Calu3 (cell line): ENCODE data around the gene HFE. TPM values are rescaled to one million over a fixed set of nuclear protein-coding genes. Genes with fewer than 3 reads are reported as not detected.

Experiments used
- BruUV-seq: library from RNA; stranded (reverse); fragments of 400-500 nt; replicated peaks from 2 replicates; lab custom pipeline; 2021; lab: Mats Ljungman, UMichigan
- CTCF ChIA-PET: fragments of 300-600 bp; sonication (Branson Sonifier 250); formaldehyde crosslinking; loops from one replicate; lab custom pipeline; 2022; ENCODE audit warnings: antibody characterized with exemption; lab: Charles Lee
- DNase-seq: peaks from one replicate; pipeline ENCODE4 v3.0.0; 2022
- H3K27ac Mint-ChIP-seq: one replicate; pipeline ENCODE4 v1.8.0; 2022; ENCODE audit warnings: mixed read lengths; ENCODE audit not compliant: unreplicated experiment
- H3K27me3 Mint-ChIP-seq: one replicate; pipeline ENCODE4 v1.8.0; 2022; ENCODE audit warnings: mixed read lengths; ENCODE audit not compliant: unreplicated experiment
- H3K36me3 Mint-ChIP-seq: one replicate; pipeline ENCODE4 v1.8.0; 2022; ENCODE audit warnings: mild to moderate bottlenecking, moderate library complexity, mixed read lengths; ENCODE audit not compliant: insufficient read depth, unreplicated experiment
- H3K4me1 Mint-ChIP-seq: one replicate; pipeline ENCODE4 v1.8.0; 2022; ENCODE audit warnings: mild to moderate bottlenecking, low read depth, mixed read lengths; ENCODE audit not compliant: unreplicated experiment
- H3K4me3 Mint-ChIP-seq: one replicate; pipeline ENCODE4 v1.8.0; 2022; ENCODE audit warnings: mild to moderate bottlenecking, low read depth, moderate library complexity, mixed read lengths; ENCODE audit not compliant: unreplicated experiment
- H3K9me3 Mint-ChIP-seq: one replicate; pipeline ENCODE4 v1.8.0; 2022; ENCODE audit warnings: low read depth, mixed read lengths; ENCODE audit not compliant: unreplicated experiment
- CTCF ChIP-seq: fragments of 200-600 bp; IDR thresholded peaks from one replicate; pipeline ENCODE4 v1.8.0; 2022; ENCODE audit warnings: antibody characterized with exemption; ENCODE audit not compliant: unreplicated experiment
- intact Hi-C: fragments of 100-400 bp; cut with micrococcal nuclease; formaldehyde crosslinking; loops from one replicate; pipeline ENCODE4 v1.10.0; 2022; ENCODE audit not compliant: unreplicated experiment
- total RNA-seq: library from RNA; stranded (reverse); gene quantifications from 2 replicates; pipeline ENCODE4 v1.2.3, GENCODE V29; 2022

Gene HFE
- total RNA-seq, 1 experiment from 2014 or later, result 24.9 TPM

GRCh38 chr6:26120807-26121140, 33.5 kb downstream of the HFE start:
- BruUV-seq, result no TSS peak
- peak overlapping the region; percentile 92 for H3K27ac Mint-ChIP-seq
- CTCF ChIA-PET, result no interaction called here
- H3K27me3 Mint-ChIP-seq, result peaks cover 14% of the 10 kb centered on the region
- peaks cover 24% of the 10 kb centered on the region for H3K4me1 Mint-ChIP-seq
- peaks cover 49% of the 10 kb centered on the region for H3K36me3 Mint-ChIP-seq
- H3K9me3 Mint-ChIP-seq, result no peaks in the 10 kb centered on the region
- intact Hi-C loops, result loop anchor here (1.0 to 5.0 kb wide), 5 partner anchors 16 to 152 kb away; a partner anchor contains a TSS
- DNase-seq, result no peak
- peak overlapping the region; percentile 98 for H3K4me3 Mint-ChIP-seq
- TF ChIP-seq CTCF, result no peak

GRCh38 chr6:26121141-26122004, 34.1 kb downstream of the HFE start:
- no peaks in the 10 kb centered on the region for H3K9me3 Mint-ChIP-seq
- BruUV-seq, result no TSS peak
- TF ChIP-seq CTCF, result no peak
- CTCF ChIA-PET, result no interaction called here
- peak; percentile 66 for DNase-seq
- peaks cover 14% of the 10 kb centered on the region for H3K27me3 Mint-ChIP-seq
- peak overlapping the region; percentile 98 for H3K4me3 Mint-ChIP-seq
- H3K27ac Mint-ChIP-seq, result peak overlapping the region; percentile 92
- intact Hi-C loops, result loop anchor here (1.0 to 5.0 kb wide), 5 partner anchors 17 to 151 kb away; a partner anchor contains a TSS
- peaks cover 55% of the 10 kb centered on the region for H3K36me3 Mint-ChIP-seq
- H3K4me1 Mint-ChIP-seq, result peaks cover 24% of the 10 kb centered on the region

GRCh38 chr6:26122005-26122388, 34.8 kb downstream of the HFE start:
- peak overlapping the region; percentile 98 for H3K4me3 Mint-ChIP-seq
- BruUV-seq, result no TSS peak
- intact Hi-C loops, result loop anchor here (5.0 kb wide), 3 partner anchors 65 to 150 kb away; a partner anchor contains a TSS
- CTCF ChIA-PET, result no interaction called here
- TF ChIP-seq CTCF, result no peak
- peaks cover 14% of the 10 kb centered on the region for H3K27me3 Mint-ChIP-seq
- peaks cover 24% of the 10 kb centered on the region for H3K4me1 Mint-ChIP-seq
- no peaks in the 10 kb centered on the region for H3K9me3 Mint-ChIP-seq
- DNase-seq, result no peak
- peak overlapping the region; percentile 100 for H3K27ac Mint-ChIP-seq
- H3K36me3 Mint-ChIP-seq, result peaks cover 61% of the 10 kb centered on the region

GRCh38 chr6:26122402-26122792, 35.2 kb downstream of the HFE start:
- no peak for DNase-seq
- no peak for TF ChIP-seq CTCF
- BruUV-seq, result no TSS peak
- intact Hi-C loops, result loop anchor here (5.0 kb wide), 3 partner anchors 65 to 150 kb away; a partner anchor contains a TSS
- Mint-ChIP-seq H3K4me3 (peak overlapping the region; percentile 98), H3K27me3 (peaks cover 14% of the 10 kb centered on the region), H3K36me3 (peaks cover 65% of the 10 kb centered on the region), H3K27ac (peak overlapping the region; percentile 100), H3K9me3 (no peaks in the 10 kb centered on the region), H3K4me1 (peaks cover 24% of the 10 kb centered on the region)
- CTCF ChIA-PET, result interaction anchor here (1.8 to 2.7 kb wide), 4 partner anchors 19 to 77 kb away, joined by 10 to 21 read pairs (median 14); a partner anchor contains a TSS
